K562 (cell line): ENCODE results near the gene MIEN1. TPM values are rescaled to one million over a fixed set of nuclear protein-coding genes. Genes with fewer than 3 reads are reported as not detected.

ENCODE experiments used
- CBX1 ChIP-seq: sonication (generic); IDR thresholded peaks from 2 replicates; pipeline ENCODE4 v1.6.1; 2016; ENCODE audit warnings: antibody characterized with exemption, low read depth, mild to moderate bottlenecking
- CBX2 ChIP-seq: fragments of 200-600 bp; sonication (generic); IDR thresholded peaks from one replicate; pipeline ENCODE4 v1.6.1; 2012; ENCODE audit warnings: mild to moderate bottlenecking, low read length, inconsistent platforms; ENCODE audit not compliant: insufficient read depth, poor library complexity, severe bottlenecking
- CEBPZ ChIP-seq: fragments of 150-350 bp; IDR thresholded peaks from 2 replicates; pipeline ENCODE4 v1.6.1; 2014; ENCODE audit warnings: low read depth, mild to moderate bottlenecking, low read length, borderline replicate concordance
- ESRRA ChIP-seq: fragments of 450-650 bp; IDR thresholded peaks from 2 replicates; pipeline ENCODE4 v1.6.1; 2014; ENCODE audit warnings: low read depth, mild to moderate bottlenecking, moderate library complexity, borderline replicate concordance
- FOXM1 ChIP-seq, 2 experiments: fragments of 450-650 bp in 1 of 2; sonication (generic) in 1 of 2; formaldehyde crosslinking in 1 of 2; IDR thresholded peaks; 2 replicates each; pipeline versions ENCODE4 v1.6.1 to v1.9.0; 2017 to 2022; ENCODE audit warnings: low read depth in 2 of 2, mild to moderate bottlenecking in 2 of 2, missing genetic modification reagents in 1 of 2, moderate library complexity in 1 of 2
- KDM4B ChIP-seq, 2 experiments: fragments of 450-650 bp in 1 of 2; sonication (generic) in 1 of 2; IDR thresholded peaks; 2 replicates each; pipeline ENCODE4 v1.6.1; 2016 to 2017; ENCODE audit warnings: borderline replicate concordance in 2 of 2, antibody characterized with exemption in 1 of 2, low read depth in 1 of 2, mild to moderate bottlenecking in 1 of 2
- MBD2 ChIP-seq: sonication (generic); IDR thresholded peaks from 2 replicates; pipeline ENCODE4 v1.6.1; 2016; ENCODE audit warnings: low read depth, borderline replicate concordance
- MCM2 ChIP-seq: fragments of 450-650 bp; IDR thresholded peaks from 2 replicates; pipeline ENCODE4 v1.6.1; 2017; ENCODE audit warnings: low read depth, mild to moderate bottlenecking
- NCOA6 ChIP-seq: fragments of 450-650 bp; IDR thresholded peaks from 2 replicates; pipeline ENCODE4 v1.6.1; 2017; ENCODE audit warnings: mild to moderate bottlenecking
- NR2C2 ChIP-seq, 2 experiments: fragments of 200-800 bp in 1 of 2; sonication (Bioruptor generic) in 1 of 2; sonication (generic) in 1 of 2; formaldehyde crosslinking in 1 of 2; IDR thresholded peaks; 2 replicates each; pipeline versions ENCODE4 v1.6.1 to v1.8.0; 2016 to 2022; ENCODE audit warnings: mild to moderate bottlenecking in 1 of 2, missing compliant biosample characterization in 1 of 2, missing genetic modification characterization in 1 of 2, missing genetic modification reagents in 1 of 2
- PYGO2 ChIP-seq: fragments of 450-650 bp; IDR thresholded peaks from 2 replicates; pipeline ENCODE4 v1.6.1; 2016; ENCODE audit warnings: mild to moderate bottlenecking, missing genetic modification characterization, moderate library complexity, missing compliant biosample characterization
- SIN3B ChIP-seq: fragments of 450-650 bp; IDR thresholded peaks from 2 replicates; pipeline ENCODE4 v1.6.1; 2017; ENCODE audit warnings: low read depth, mild to moderate bottlenecking, moderate library complexity
- SPI1 ChIP-seq: IDR thresholded peaks from 2 replicates; pipeline ENCODE4 v1.6.1; 2011; ENCODE audit warnings: low read depth, low read length, control low read depth, borderline replicate concordance
- SREBF2 ChIP-seq: sonication (generic); formaldehyde crosslinking; IDR thresholded peaks from 2 replicates; pipeline ENCODE4 v1.4.0; 2020; ENCODE audit warnings: mild to moderate bottlenecking, missing genetic modification reagents
- TFAP4 ChIP-seq: sonication (generic); formaldehyde crosslinking; IDR thresholded peaks from 2 replicates; pipeline ENCODE4 v1.8.0; 2022; ENCODE audit warnings: missing genetic modification reagents, mild to moderate bottlenecking, moderate library complexity, borderline replicate concordance
- XRCC3 ChIP-seq: fragments of 450-650 bp; IDR thresholded peaks from 2 replicates; pipeline ENCODE4 v1.6.1; 2017; ENCODE audit warnings: mild to moderate bottlenecking, moderate library complexity
- ZNF140 ChIP-seq: fragments of 250-450 bp; sonication (Bioruptor Pico); IDR thresholded peaks from 2 replicates; pipeline ENCODE4 v1.8.0; 2021; ENCODE audit warnings: moderate library complexity, mild to moderate bottlenecking, inconsistent platforms
- ZNF232 ChIP-seq: sonication (generic); formaldehyde crosslinking; IDR thresholded peaks from 2 replicates; pipeline ENCODE4 v1.8.0; 2022; ENCODE audit warnings: mild to moderate bottlenecking, missing genetic modification reagents
- ZNF384 ChIP-seq: IDR thresholded peaks from 2 replicates; pipeline ENCODE4 v1.6.1; 2012; ENCODE audit warnings: low read depth, low read length, improper control_type of control experiment
- ZNF512 ChIP-seq: IDR thresholded peaks from 2 replicates; pipeline ENCODE4 v1.6.1; 2016; ENCODE audit warnings: missing genetic modification characterization, missing compliant biosample characterization
- polyA plus RNA-seq, 8 experiments: library from polyadenylated mRNA; depleted of rRNA in 4 of 8; stranded (reverse) in 5 of 8; unstranded in 3 of 8; fragments of >200 nt; fragmentation: Nextera tagmentation in 2 of 8; fragmentation: Illumina TruSeq in 1 of 8; extraction: Ambion mirVana in 2 of 8; extraction: Trizol in 1 of 8; gene quantifications; 2 replicates each; pipeline versions ENCODE4 v1.2.1 to v1.2.3, GENCODE V29; 2011 to 2014; ENCODE audit warnings: inconsistent platforms in 1 of 8, missing spikeins in 1 of 8
- total RNA-seq, 7 experiments: library from RNA; depleted of rRNA in 6 of 7; stranded (reverse); fragments of >200 nt in 6 of 7; fragmentation: Illumina TruSeq in 2 of 7; extraction: Trizol in 2 of 7; gene quantifications; 2 replicates each; pipeline versions ENCODE4 v1.2.1 to v1.2.3, GENCODE V29; 2011 to 2021; ENCODE audit warnings: low replicate concordance in 1 of 7

Gene MIEN1
- total and polyA plus RNA-seq, 9 of the 15 experiments (the other 6 are each of a cell fraction or from before 2014, with no cell fraction given), result 61.3 to 142 (median 78.9) TPM

GRCh38 chr17:39753514-39754160 is 23.3 kb upstream of the MIEN1 start (continued):
- TF ChIP-seq PYGO2 (tag), result no peak
- no peak for TF ChIP-seq ZNF140 (CRISPR knock-in tag)
- TF ChIP-seq SREBF2 (CRISPR knock-in tag), result no peak
- no peak for TF ChIP-seq MCM2
- TF ChIP-seq KDM4B (IDR thresholded peaks at IDR 0.05; ENCODE audit: borderline replicate concordance in 2 of 2, low read depth in 1 of 2), result no peak
- no peak for TF ChIP-seq ZNF232
- no peak for TF ChIP-seq CBX1
- no peak for TF ChIP-seq CBX2
- no peak for TF ChIP-seq ESRRA
- no peak for TF ChIP-seq CEBPZ
- no peak for TF ChIP-seq SPI1
- TF ChIP-seq NR2C2 (CRISPR knock-in tag; IDR thresholded peaks at IDR 0.05), result 0 out of 2 replicates have a peak, but pooled peaks have one; percentile 50
- peak; percentile 92; the same call in 1 of the 2 replicates for TF ChIP-seq NR2C2 (tag; IDR thresholded peaks at IDR 0.05)
- no peak for TF ChIP-seq SIN3B
- no peak for TF ChIP-seq ZNF512 (tag)
- no peak for TF ChIP-seq FOXM1 (IDR thresholded peaks at IDR 0.05; ENCODE audit: low read depth)
- TF ChIP-seq FOXM1 (CRISPR knock-in tag; IDR thresholded peaks at IDR 0.05; ENCODE audit: low read depth), result no peak
- no peak for TF ChIP-seq XRCC3
- TF ChIP-seq MBD2, result no peak
- TF ChIP-seq TFAP4 (CRISPR knock-in tag), result no peak
- no peak for TF ChIP-seq ZNF384
- TF ChIP-seq NCOA6, result peak; percentile 88
